ENCODE data around the gene SRSF10. TPM values are rescaled to one million over a fixed set of nuclear protein-coding genes. Genes with fewer than 3 reads are reported as not detected.

The SRSF10 gene
- total and polyA plus RNA-seq, 9 of the 15 experiments (the other 6 are each of a cell fraction or from before 2014, with no cell fraction given), result 154 to 264 (median 205) TPM

DNA sequence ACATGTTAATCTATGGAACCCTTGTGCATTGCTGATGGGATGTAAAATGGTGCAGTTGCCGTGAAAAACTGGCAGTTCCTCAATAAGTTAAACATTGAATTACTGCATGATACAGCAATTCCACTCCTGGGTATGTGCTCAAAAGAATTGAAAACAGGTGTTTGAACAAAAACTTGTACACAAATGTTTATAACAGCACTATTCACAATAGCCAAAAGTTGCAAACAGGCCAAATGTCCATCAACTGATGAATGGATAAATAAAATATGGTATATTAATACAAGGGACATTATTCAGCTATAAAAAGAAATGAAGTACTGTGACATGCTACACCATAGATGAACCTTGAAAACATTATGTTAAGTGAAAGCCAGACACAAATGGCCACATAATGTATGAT is 17.7 kb upstream of the SRSF10 start:
- DNase-seq (ENCODE audit: extremely low read depth in 1 of 4, low spot score in 3 of 4) (no peak), FAIRE-seq (no peak), ATAC-seq (no peak)
- Histone ChIP-seq H3K27me3 (ENCODE audit: control insufficient read depth in 2 of 2, insufficient read depth in 2 of 2, low read length in 2 of 2) (peaks cover 9 to 13% of the 10 kb centered on the region in 2 experiments; a peak in 3 of 5 replicates), H3K4me3 (no peak overlapping the region), H3K4me2 (ENCODE audit: insufficient read depth, low read length) (no peak overlapping the region), H4K20me1 (replicated peaks; ENCODE audit: control insufficient read depth, insufficient read depth, low read length) (no peaks in the 10 kb centered on the region), H3K4me1 (replicated peaks in 1 of 2; ENCODE audit: control insufficient read depth in 2 of 2, insufficient read depth in 2 of 2, low read length in 2 of 2) (no peaks in the 10 kb centered on the region; a peak in 1 of 5 replicates), H3K9me3 (replicated peaks; ENCODE audit: control insufficient read depth, insufficient read depth, low read depth, low read length) (no peaks in the 10 kb centered on the region), H3K79me2 (ENCODE audit: control insufficient read depth, insufficient read depth, low read length) (no peaks in the 10 kb centered on the region), H3K9me1 (ENCODE audit: control insufficient read depth, insufficient read depth, low read length) (no peaks in the 10 kb centered on the region), H3K36me3 (ENCODE audit: control insufficient read depth, insufficient read depth, low read length) (no peaks in the 10 kb centered on the region), H2AFZ (ENCODE audit: low read depth, low read length) (no peak overlapping the region), H3K27ac (ENCODE audit: extremely low read depth, low read depth, low read length) (no peak overlapping the region), H3K9ac (ENCODE audit: insufficient read depth in 1 of 2, low read depth in 2 of 2, low read length in 2 of 2) (no peak overlapping the region)
- BruUV-seq (replicated peaks), result no TSS peak
- TF ChIP-seq PRMT5 (CRISPR knock-in tag; IDR thresholded peaks at IDR 0.05), result no peak
- no peak for TF ChIP-seq RHOXF2B (CRISPR knock-in tag; conservative IDR thresholded peaks at IDR 0.05)
- TF ChIP-seq KAT8 (IDR thresholded peaks at IDR 0.05; ENCODE audit: low read depth), result no peak
- TF ChIP-seq KHSRP (IDR thresholded peaks at IDR 0.05), result no peak
- TF ChIP-seq NFE2 (IDR thresholded peaks at IDR 0.05; ENCODE audit: low read depth), result peak; percentile 37; the same call in 1 of the 2 replicates
- TF ChIP-seq MAFF (IDR thresholded peaks at IDR 0.05; ENCODE audit: low read length), result 0 out of 2 replicates have a peak, but pooled peaks have one; percentile 5
- 10% methylated on average over 1 of the region's 1 CpG for WGBS (ENCODE audit: insufficient coverage, low coverage, missing lambda C conversion rate)
- in situ Hi-C loops (cut with MboI), result no loop called here
- intact Hi-C loops (cut with micrococcal nuclease), result no loop called here
- CTCF ChIA-PET (ENCODE audit: low intra/inter-chr PET ratio), result interaction anchor here (0.6 kb wide), 1 partner anchor 11 kb away, joined by 3 read pairs; no protein-coding TSS in a partner anchor
- POLR2A ChIA-PET, result interaction anchor here (1.1 kb wide), 2 partner anchors 21 to 22 kb away, joined by 3 read pairs; no protein-coding TSS in a partner anchor

GRCh38 chr1:23996700-23997229 is 16.6 kb upstream of the SRSF10 start:
- DNase-seq (ENCODE audit: extremely low read depth in 1 of 4, low spot score in 3 of 4) (no peak), ATAC-seq (no peak; the same call in 2 of the 3 replicates), FAIRE-seq (no peak)
- no peak overlapping the region for H2AFZ ChIP-seq (ENCODE audit: low read depth, low read length)
- H3K27ac ChIP-seq (ENCODE audit: extremely low read depth, low read depth, low read length), result no peak overlapping the region
- no peaks in the 10 kb centered on the region for H3K36me3 ChIP-seq (ENCODE audit: control insufficient read depth, insufficient read depth, low read length)
- H3K79me2 ChIP-seq (ENCODE audit: control insufficient read depth, insufficient read depth, low read length), result no peaks in the 10 kb centered on the region
- WGBS (ENCODE audit: insufficient coverage, low coverage, missing lambda C conversion rate), result 18% methylated on average over 10 of the region's 10 CpGs
- H3K9ac ChIP-seq (ENCODE audit: insufficient read depth in 1 of 2, low read depth in 2 of 2, low read length in 2 of 2), result no peak overlapping the region
- CTCF ChIA-PET (ENCODE audit: low intra/inter-chr PET ratio), result no interaction called here
- H3K9me3 ChIP-seq (replicated peaks; ENCODE audit: control insufficient read depth, insufficient read depth, low read depth, low read length), result no peaks in the 10 kb centered on the region
- H3K9me1 ChIP-seq (ENCODE audit: control insufficient read depth, insufficient read depth, low read length), result no peaks in the 10 kb centered on the region
- no peaks in the 10 kb centered on the region for H4K20me1 ChIP-seq (replicated peaks; ENCODE audit: control insufficient read depth, insufficient read depth, low read length)
- no peak overlapping the region for H3K4me2 ChIP-seq (ENCODE audit: insufficient read depth, low read length)
- H3K27me3 ChIP-seq (ENCODE audit: control insufficient read depth in 2 of 2, insufficient read depth in 2 of 2, low read length in 2 of 2), result peaks cover 9 to 12% of the 10 kb centered on the region in 2 experiments; a peak in 2 of 5 replicates
- no peaks in the 10 kb centered on the region; a peak in 1 of 5 replicates for H3K4me1 ChIP-seq (replicated peaks in 1 of 2; ENCODE audit: control insufficient read depth in 2 of 2, insufficient read depth in 2 of 2, low read length in 2 of 2)
- no TSS peak for BruUV-seq (replicated peaks)
- POLR2A ChIA-PET, result interaction anchor here (0.8 to 1.1 kb wide), 2 partner anchors 14 to 20 kb away, joined by 3 to 4 read pairs; no protein-coding TSS in a partner anchor
- no peak overlapping the region for H3K4me3 ChIP-seq
- in situ Hi-C loops (cut with MboI), result no loop called here
- intact Hi-C loops (cut with micrococcal nuclease), result no loop called here
- TF ChIP-seq ZNF146 (CRISPR knock-in tag; IDR thresholded peaks at IDR 0.05; ENCODE audit: unreplicated experiment) (no peak), GTF3C2 (IDR thresholded peaks at IDR 0.05; ENCODE audit: borderline replicate concordance, extremely low read depth, insufficient read length) (no peak), CBFA2T2 (conservative IDR thresholded peaks at IDR 0.05) (no peak), ZNF217 (CRISPR knock-in tag; IDR thresholded peaks at IDR 0.05) (no peak), HDAC8 (tag; IDR thresholded peaks at IDR 0.05) (no peak), ZNF165 (CRISPR knock-in tag; IDR thresholded peaks at IDR 0.05; ENCODE audit: borderline replicate concordance) (no peak)
- TF ChIP-seq, protein P1, sequence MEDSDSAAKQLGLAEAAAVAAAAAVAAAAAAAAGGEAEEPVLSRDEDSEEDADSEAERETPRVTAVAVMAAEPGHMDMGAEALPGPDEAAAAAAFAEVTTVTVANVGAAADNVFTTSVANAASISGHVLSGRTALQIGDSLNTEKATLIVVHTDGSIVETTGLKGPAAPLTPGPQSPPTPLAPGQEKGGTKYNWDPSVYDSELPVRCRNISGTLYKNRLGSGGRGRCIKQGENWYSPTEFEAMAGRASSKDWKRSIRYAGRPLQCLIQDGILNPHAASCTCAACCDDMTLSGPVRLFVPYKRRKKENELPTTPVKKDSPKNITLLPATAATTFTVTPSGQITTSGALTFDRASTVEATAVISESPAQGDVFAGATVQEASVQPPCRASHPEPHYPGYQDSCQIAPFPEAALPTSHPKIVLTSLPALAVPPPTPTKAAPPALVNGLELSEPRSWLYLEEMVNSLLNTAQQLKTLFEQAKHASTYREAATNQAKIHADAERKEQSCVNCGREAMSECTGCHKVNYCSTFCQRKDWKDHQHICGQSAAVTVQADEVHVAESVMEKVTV (CRISPR knock-in tag; IDR thresholded peaks at IDR 0.05), result no peak

Measured in K562 (cell line).